Measurements from ENCODE around the gene LRRC45.

- no peak for TF ChIP-seq ZBTB43 (CRISPR knock-in tag; IDR thresholded peaks at IDR 0.05)
- TF ChIP-seq CTCF (IDR thresholded peaks at IDR 0.05), result no peak
- TF ChIP-seq ATF2 (CRISPR knock-in tag; IDR thresholded peaks at IDR 0.05; ENCODE audit: borderline replicate concordance, low read depth), result no peak
- no peak for TF ChIP-seq SMAD4 (CRISPR knock-in tag; IDR thresholded peaks at IDR 0.05)
- no peak for TF ChIP-seq SP1 (CRISPR knock-in tag; conservative IDR thresholded peaks at IDR 0.05)
- TF ChIP-seq SMAD3 (CRISPR knock-in tag; IDR thresholded peaks at IDR 0.05; ENCODE audit: borderline replicate concordance), result no peak
- TF ChIP-seq NR3C1 (CRISPR knock-in tag; conservative IDR thresholded peaks at IDR 0.05; ENCODE audit: low read depth), result no peak
- TF ChIP-seq CREB1 (CRISPR knock-in tag; IDR thresholded peaks at IDR 0.05), result no peak
- no peak for TF ChIP-seq CBFB (CRISPR knock-in tag; IDR thresholded peaks at IDR 0.05; ENCODE audit: low read depth)
Observed at GRCh38 chr17:82029990-82030469, 6.9 kb downstream of the LRRC45 start.

Data from WTC11 (cell line).